Ovary (tissue), 9 donors: ENCODE measurements around the gene EEF2K. TPM values are rescaled to one million over a fixed set of nuclear protein-coding genes. Genes with fewer than 3 reads are reported as not detected.

Experiments used
- DNase-seq, 5 donors: peaks; one replicate each; pipeline ENCODE4 v3.0.0-alpha.2; 2019 to 2020
- H3K27ac ChIP-seq, 2 donors: fragments of 200-600 bp; one replicate each; pipeline versions ENCODE4 v1.5.1 to v1.8.0; 2019 to 2022
- H3K27me3 ChIP-seq: fragments of 200-600 bp; one replicate; pipeline ENCODE4 v1.8.0; 2022
- H3K36me3 ChIP-seq: fragments of 200-600 bp; sonication (generic); one replicate; pipeline ENCODE4 v1.5.1; 2019
- H3K4me1 ChIP-seq: one replicate; pipeline ENCODE4 v1.8.1; 2013; ENCODE audit warnings: mild to moderate bottlenecking, moderate library complexity; ENCODE audit not compliant: insufficient read depth
- H3K4me3 ChIP-seq: fragments of 200-600 bp; sonication (generic); one replicate; pipeline ENCODE4 v1.5.1; 2017
- H3K9me3 ChIP-seq, 2 donors: fragments of 200-600 bp in 1 of 2; sonication (generic) in 1 of 2; one replicate each; pipeline versions ENCODE4 v1.5.1 to v1.8.1; 2013 to 2019; ENCODE audit warnings: mild to moderate bottlenecking in 1 of 2, moderate library complexity in 1 of 2
- CTCF ChIP-seq, 3 donors: fragments of 450-650 bp in 2 of 3; fragments of 200-600 bp in 1 of 3; IDR thresholded peaks; one replicate each; pipeline versions ENCODE4 v1.5.1 to v1.8.0; 2016 to 2022; ENCODE audit warnings: antibody characterized with exemption in 3 of 3, mild to moderate bottlenecking in 1 of 3
- EP300 ChIP-seq: sonication (generic); formaldehyde crosslinking; IDR thresholded peaks from one replicate; pipeline ENCODE4 v1.6.1; 2017; ENCODE audit warnings: antibody characterized with exemption
- POLR2A ChIP-seq: fragments of 450-650 bp; IDR thresholded peaks from one replicate; pipeline ENCODE4 v1.6.1; 2017; ENCODE audit warnings: antibody characterized with exemption, mild to moderate bottlenecking, moderate library complexity
- WGBS, 3 donors: extraction: QIAGEN DNeasy Blood & Tissue Kit in 1 of 3; methylation state at CpG; one replicate each; pipeline versions ENCODE4 v1.1.5 to v1.1.7; 2013 to 2017; 5-methylcytosine and 5-hydroxymethylcytosine counted together
- intact Hi-C, 4 donors: fragments of 100-400 bp; cut with DNase I; formaldehyde crosslinking; loops; one replicate each; pipeline versions ENCODE4 v1.11.0 to v1.15.1; 2022 to 2023
- polyA plus RNA-seq, 2 donors: library from polyadenylated mRNA; stranded (reverse); fragments of 200-250 nt in 1 of 2; fragments of 350-450 nt in 1 of 2; fragmentation: Illumina TruSeq in 1 of 2; extraction: RNeasy Lipid Tissue Mini Kit (QIAGEN cat#74804) in 1 of 2; gene quantifications; one replicate each; pipeline ENCODE4 v1.2.3, GENCODE V29; 2013 to 2014
- total RNA-seq, 7 donors: library from RNA; depleted of rRNA in 2 of 7; stranded (reverse); fragments of >200 nt in 2 of 7; fragmentation: NEBNext Ultra II Directional in 3 of 7; extraction: Animal tissue kit (Norgen Biotek cat#: 25700) in 3 of 7; gene quantifications; one replicate each; pipeline versions ENCODE4 v1.1.0 to v1.2.4, GENCODE V29; 2016 to 2023
- donor health status: DM: no; HTN: no; CAD: no; lungs with moderate emphysema.
- donor health status: DM: no; HTN: no; CAD: no.
- donor health status: Bipolar disorder and iron deficiency.
- donor health status: DM: yes; HTN: yes; CAD: no.
- donor health status: DM: no; HTN: no; CAD: no.
- donor health status: DM: yes; HTN: yes; CAD: no.

The EEF2K gene
- total and polyA plus RNA-seq, 9 donors, result 8.1 to 37.6 (median 26.0) TPM

GRCh38 chr16:22174642-22175041, 31.4 kb upstream of the EEF2K start:
- no peak for DNase-seq
- TF ChIP-seq CTCF (IDR thresholded peaks at IDR 0.05), result no peak
- no peak for TF ChIP-seq POLR2A
- no peak for TF ChIP-seq EP300
- H3K9me3 ChIP-seq, result no peaks in the 10 kb centered on the region

GRCh38 chr16:22177968-22178930, 27.8 kb upstream of the EEF2K start:
- no peaks in the 10 kb centered on the region for H3K9me3 ChIP-seq
- no peaks in the 10 kb centered on the region for H3K36me3 ChIP-seq
- H3K27me3 ChIP-seq, result no peaks in the 10 kb centered on the region
- intact Hi-C loops, result no loop called here
- WGBS, 3 donors, result 73 to 75% (median 75%) methylated on average over 18 of the region's 18 CpGs
- H3K4me3 ChIP-seq, result no peak overlapping the region
- TF ChIP-seq EP300, result no peak
- no peak for TF ChIP-seq POLR2A
- no peak for TF ChIP-seq CTCF (IDR thresholded peaks at IDR 0.05)
- H3K4me1 ChIP-seq, result no peaks in the 10 kb centered on the region
- H3K27ac ChIP-seq, result no peak overlapping the region
- no peak for DNase-seq

More at GRCh38 chr16:22174642-22175041, 31.4 kb upstream of the EEF2K start:
- Histone ChIP-seq H3K27ac (no peak overlapping the region), H3K36me3 (no peaks in the 10 kb centered on the region), H3K4me1 (no peaks in the 10 kb centered on the region), H3K27me3 (no peaks in the 10 kb centered on the region), H3K4me3 (no peak overlapping the region)
- WGBS, 3 donors, result 61 to 72% (median 72%) methylated on average over 9 of the region's 9 CpGs
- intact Hi-C loops, result no loop called here

- 78 to 85% (median 78%) methylated on average over 11 of the region's 11 CpGs for WGBS, 3 donors
- H3K4me3 ChIP-seq, result no peak overlapping the region
- H3K27me3 ChIP-seq, result no peaks in the 10 kb centered on the region
- H3K4me1 ChIP-seq, result no peaks in the 10 kb centered on the region
- no peak for TF ChIP-seq CTCF (IDR thresholded peaks at IDR 0.05)
- TF ChIP-seq POLR2A, result no peak
- no peak for TF ChIP-seq EP300
- no peaks in the 10 kb centered on the region for H3K9me3 ChIP-seq
- H3K36me3 ChIP-seq, result no peaks in the 10 kb centered on the region
- no peak for DNase-seq
- no peak overlapping the region for H3K27ac ChIP-seq
- intact Hi-C loops, result loop anchor here in 1 of 4 donors (10.0 kb wide), 1 partner anchor 107 kb away; no protein-coding TSS in a partner anchor
Measured at GRCh38 chr16:22181426-22181825, 24.7 kb upstream of the EEF2K start.

- no peaks in the 10 kb centered on the region for H3K9me3 ChIP-seq
- no peak for DNase-seq
- WGBS, 3 donors, result 72 to 83% (median 72%) methylated on average over 7 of the region's 7 CpGs
- H3K4me3 ChIP-seq, result no peak overlapping the region
- H3K27me3 ChIP-seq, result no peaks in the 10 kb centered on the region
- no peaks in the 10 kb centered on the region for H3K36me3 ChIP-seq
- H3K4me1 ChIP-seq, result no peaks in the 10 kb centered on the region
- intact Hi-C loops, result loop anchor here in 1 of 4 donors (10.0 kb wide), 1 partner anchor 107 kb away; no protein-coding TSS in a partner anchor
- H3K27ac ChIP-seq, result no peak overlapping the region
- TF ChIP-seq EP300, result no peak
- TF ChIP-seq POLR2A, result no peak
- TF ChIP-seq CTCF (IDR thresholded peaks at IDR 0.05), result no peak
Measured at GRCh38 chr16:22181843-22182242, 24.2 kb upstream of the EEF2K start.
